ENCODE results near the gene KCTD20.
"Not testable (repeated sequence)": the region's sequence is repeated elsewhere in the genome, so short reads cannot be mapped to it uniquely, and the experiment has no call there.

KCTD20 gene

GRCh38 chr6:36445621-36446020 lies 2.8 kb downstream of the KCTD20 start:
- no peak for DNase-seq

GRCh38 chr6:36449173-36449572 lies 6.4 kb downstream of the KCTD20 start:
- DNase-seq = not testable (repeated sequence)

- DNase-seq = not testable (repeated sequence)
Measured at GRCh38 chr6:36452897-36453296, 10.1 kb downstream of the KCTD20 start.

- no peak for DNase-seq
Measured at GRCh38 chr6:36455486-36456027, 12.8 kb downstream of the KCTD20 start.

- DNase-seq = no peak
Measured at GRCh38 chr6:36459501-36459900, 16.7 kb downstream of the KCTD20 start.

- no peak for DNase-seq
Measured at GRCh38 chr6:36460916-36461315, 18.1 kb downstream of the KCTD20 start.

GRCh38 chr6:36461646-36462045 lies 18.8 kb downstream of the KCTD20 start:
- no peak for DNase-seq

- DNase-seq = no peak
Measured at GRCh38 chr6:36463676-36464075, 20.9 kb downstream of the KCTD20 start.

- no peak for DNase-seq
Measured at GRCh38 chr6:36464233-36464632, 21.4 kb downstream of the KCTD20 start.

- no peak for DNase-seq
Measured at GRCh38 chr6:36467625-36468024, 24.8 kb downstream of the KCTD20 start.

GRCh38 chr6:36469148-36469661 lies 26.4 kb downstream of the KCTD20 start:
- no peak for DNase-seq

- no peak for DNase-seq
Measured at GRCh38 chr6:36469946-36470345, 27.1 kb downstream of the KCTD20 start.

GRCh38 chr6:36478051-36478526 lies 35.3 kb downstream of the KCTD20 start:
- no peak for DNase-seq

GRCh38 chr6:36479256-36479655 lies 36.5 kb downstream of the KCTD20 start:
- DNase-seq = no peak

- not testable (repeated sequence) for DNase-seq
Measured at GRCh38 chr6:36483326-36483725, 40.5 kb downstream of the KCTD20 start.

- peak; percentile 33 for DNase-seq
Measured at GRCh38 chr6:36484736-36485135, 41.9 kb downstream of the KCTD20 start.

GRCh38 chr6:36487698-36488097 lies 44.9 kb downstream of the KCTD20 start:
- DNase-seq = no peak

GRCh38 chr6:36488221-36488620 lies 45.4 kb downstream of the KCTD20 start:
- DNase-seq = no peak

- no peak for DNase-seq
Measured at GRCh38 chr6:36489426-36489825, 46.6 kb downstream of the KCTD20 start.

- DNase-seq = no peak
Measured at GRCh38 chr6:36491378-36491965, 48.7 kb downstream of the KCTD20 start.

- DNase-seq = no peak
Measured at GRCh38 chr6:36492092-36492491, 49.3 kb downstream of the KCTD20 start.

- DNase-seq = peak; percentile 88
Measured at GRCh38 chr6:36492621-36493020, 49.8 kb downstream of the KCTD20 start.

- peak; percentile 17 for DNase-seq
Measured at GRCh38 chr6:36493319-36493718, 50.5 kb downstream of the KCTD20 start.

- DNase-seq = peak; percentile 90
Measured at GRCh38 chr6:36493859-36494258, 51.1 kb downstream of the KCTD20 start.

GRCh38 chr6:36495086-36495485 lies 52.3 kb downstream of the KCTD20 start:
- DNase-seq = no peak
